GM19438 (cell line): ENCODE data around the gene FFAR2.
"Not testable (repeated sequence)": the region's sequence is repeated elsewhere in the genome, so short reads cannot be mapped to it uniquely, and the experiment has no call there.

Experiments used
- ATAC-seq: cut with Tn5 transposase; IDR thresholded peaks from one replicate; pipeline ENCODE4 v1.9.1; 2021; ENCODE audit warnings: low read depth; ENCODE audit not compliant: unreplicated experiment

FFAR2 gene

GRCh38 chr19:35447606-35448469, at the start of gene FFAR2:
Gene FFAR2, plus strand, starts transcription at chr19:35448257. Its CDS starts 1,458 bp downstream, at chr19:35449715.
- no peak for ATAC-seq

- no peak for ATAC-seq
These were observed 49.5 kb upstream of the FFAR2 start for GRCh38 chr19:35398570-35398969.

DNA sequence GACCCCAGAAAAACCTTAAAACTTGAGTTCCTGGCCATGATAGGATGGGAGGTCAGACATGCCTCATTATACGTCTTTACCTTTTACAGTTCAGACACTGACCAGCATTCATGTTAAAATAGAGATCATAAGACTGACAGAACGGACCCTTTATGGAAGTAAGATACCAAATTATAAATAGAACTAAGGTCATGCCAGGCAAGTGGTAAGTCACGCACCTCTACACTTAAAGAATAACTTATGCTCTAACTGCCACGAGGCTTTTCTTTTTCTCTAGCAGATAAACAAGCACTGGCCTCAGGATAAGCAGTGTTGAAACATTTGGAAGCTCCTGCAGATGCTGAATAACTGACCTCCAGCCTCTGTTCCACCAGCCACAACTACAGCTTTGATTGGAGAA, 48.8 kb upstream of the FFAR2 start:
- no peak for ATAC-seq

DNA sequence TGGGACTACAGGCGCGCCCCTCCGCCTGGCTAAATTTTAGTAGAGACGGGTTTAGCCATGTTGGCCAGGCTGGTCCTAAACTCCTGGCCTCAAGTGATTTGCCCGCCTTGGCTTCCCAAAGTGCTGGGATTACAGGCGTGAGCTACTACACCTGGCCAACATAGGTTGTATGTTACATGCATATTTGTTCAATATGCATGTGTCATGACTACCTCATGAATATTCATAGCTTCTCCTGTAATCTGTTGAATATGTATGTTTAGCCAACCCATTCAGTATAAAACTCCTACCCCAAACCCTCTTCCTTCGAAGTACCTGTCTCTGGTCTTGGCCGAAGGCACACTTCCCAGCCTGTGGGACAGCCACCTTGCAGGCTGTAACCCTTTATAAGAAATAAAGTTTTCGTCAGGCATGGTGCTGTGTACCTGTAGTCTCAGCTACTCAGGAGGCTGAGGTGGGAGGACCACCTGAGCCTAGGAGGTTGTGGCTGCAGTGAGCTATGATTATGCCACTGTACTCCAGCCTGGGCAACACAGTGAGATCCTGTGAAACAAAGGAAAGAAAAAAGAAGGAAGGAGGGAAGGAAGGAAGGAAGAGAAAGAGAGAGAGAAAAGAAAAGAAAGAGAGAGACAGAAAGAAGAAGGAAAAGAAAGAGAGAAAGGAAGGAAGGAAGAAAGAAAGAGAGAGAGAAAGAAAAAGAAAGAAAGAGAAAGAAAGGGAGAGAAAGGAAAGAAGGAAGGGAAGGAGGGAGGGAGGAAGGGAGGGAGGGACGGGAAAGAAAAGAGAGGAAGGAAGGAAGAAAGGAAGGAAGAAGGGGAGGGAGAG, 47.9 kb upstream of the FFAR2 start:
- no peak for ATAC-seq

DNA sequence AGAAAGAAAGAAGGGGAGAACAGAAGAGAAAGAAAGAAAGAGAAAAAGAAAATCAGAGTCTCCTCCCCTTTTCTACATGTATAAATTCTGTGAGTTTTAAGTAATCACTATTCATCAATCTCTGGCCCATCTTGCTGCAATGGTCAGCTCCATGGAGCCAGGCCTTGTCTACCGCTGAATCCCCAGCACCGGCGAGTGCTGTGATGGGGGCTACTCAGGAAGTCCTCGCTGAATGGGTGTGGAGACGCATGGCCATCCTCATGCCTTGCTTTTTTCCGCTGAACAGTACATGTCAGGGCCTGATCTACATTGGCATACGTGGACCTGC, 47.3 kb upstream of the FFAR2 start:
- ATAC-seq, result no peak

- ATAC-seq, result not testable (repeated sequence)
These were observed 46.6 kb upstream of the FFAR2 start for GRCh38 chr19:35401416-35401815.

DNA sequence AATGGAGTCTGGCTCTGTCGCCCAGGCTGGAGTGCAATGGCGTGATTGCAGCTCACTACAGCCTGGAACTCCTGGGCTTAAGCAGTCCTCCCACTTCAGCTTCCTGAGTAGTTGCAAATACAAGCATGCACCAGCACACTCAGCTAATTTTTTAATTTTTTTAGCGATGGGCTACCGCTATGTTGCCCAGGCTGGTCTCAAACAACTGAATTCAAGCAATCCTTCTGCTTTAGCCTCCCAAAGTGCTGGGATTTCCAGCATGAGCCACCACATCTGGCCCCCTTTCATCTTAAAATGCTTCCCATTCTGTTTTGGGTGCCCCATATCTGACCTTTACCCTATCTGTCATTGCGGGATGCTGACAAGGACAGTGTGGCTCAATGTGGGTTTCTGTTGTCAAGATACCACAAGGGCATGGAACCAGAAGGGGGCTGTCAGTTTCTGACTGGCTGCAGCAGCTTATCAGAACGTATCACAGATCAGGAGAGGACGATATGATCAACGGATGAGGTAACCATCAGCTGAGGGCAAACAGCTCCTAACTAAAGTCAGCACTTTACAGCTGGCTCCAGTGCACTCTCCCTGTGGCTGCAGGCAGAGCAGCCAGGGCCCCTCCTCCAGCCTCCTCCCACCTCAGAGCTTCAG, 44.8 kb upstream of the FFAR2 start:
- ATAC-seq, result no peak

DNA sequence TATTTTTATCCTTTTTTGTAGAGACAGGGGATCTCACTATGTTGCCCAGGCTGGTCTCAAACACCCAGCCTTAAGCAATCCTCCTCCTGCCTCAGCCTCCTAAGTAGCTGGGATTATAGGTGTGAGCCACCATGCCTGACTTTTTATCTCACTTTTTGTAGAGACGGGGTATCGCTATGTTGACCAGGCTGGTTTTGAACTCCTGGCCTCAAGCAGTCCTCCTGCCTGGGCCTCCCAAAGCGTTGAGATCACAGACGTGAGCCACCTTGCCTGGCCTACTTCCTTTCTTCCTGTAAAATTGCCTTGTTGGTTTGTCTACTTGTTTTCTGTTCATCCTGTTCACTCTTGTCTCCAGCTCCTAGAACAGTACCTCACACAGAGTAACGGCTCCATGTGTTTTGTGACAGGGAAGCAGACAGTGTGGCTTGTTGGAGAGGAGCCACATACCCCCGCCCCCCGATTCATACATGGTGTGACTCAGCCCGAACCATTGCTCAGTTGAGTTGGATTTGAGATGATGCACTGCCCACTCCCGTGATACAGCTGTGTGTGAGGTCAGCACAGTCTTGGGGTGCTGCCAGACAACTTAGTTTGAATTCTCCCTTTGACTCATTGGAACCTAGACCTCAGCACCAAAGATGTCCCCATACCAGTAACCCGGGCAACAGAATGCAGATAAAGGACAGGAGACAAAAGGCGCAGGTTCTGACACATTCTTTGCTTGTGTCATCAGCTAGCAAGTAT, 43.0 kb upstream of the FFAR2 start:
- ATAC-seq, result no peak

- no peak for ATAC-seq
These were observed 40.4 kb upstream of the FFAR2 start for GRCh38 chr19:35407619-35408018.

DNA sequence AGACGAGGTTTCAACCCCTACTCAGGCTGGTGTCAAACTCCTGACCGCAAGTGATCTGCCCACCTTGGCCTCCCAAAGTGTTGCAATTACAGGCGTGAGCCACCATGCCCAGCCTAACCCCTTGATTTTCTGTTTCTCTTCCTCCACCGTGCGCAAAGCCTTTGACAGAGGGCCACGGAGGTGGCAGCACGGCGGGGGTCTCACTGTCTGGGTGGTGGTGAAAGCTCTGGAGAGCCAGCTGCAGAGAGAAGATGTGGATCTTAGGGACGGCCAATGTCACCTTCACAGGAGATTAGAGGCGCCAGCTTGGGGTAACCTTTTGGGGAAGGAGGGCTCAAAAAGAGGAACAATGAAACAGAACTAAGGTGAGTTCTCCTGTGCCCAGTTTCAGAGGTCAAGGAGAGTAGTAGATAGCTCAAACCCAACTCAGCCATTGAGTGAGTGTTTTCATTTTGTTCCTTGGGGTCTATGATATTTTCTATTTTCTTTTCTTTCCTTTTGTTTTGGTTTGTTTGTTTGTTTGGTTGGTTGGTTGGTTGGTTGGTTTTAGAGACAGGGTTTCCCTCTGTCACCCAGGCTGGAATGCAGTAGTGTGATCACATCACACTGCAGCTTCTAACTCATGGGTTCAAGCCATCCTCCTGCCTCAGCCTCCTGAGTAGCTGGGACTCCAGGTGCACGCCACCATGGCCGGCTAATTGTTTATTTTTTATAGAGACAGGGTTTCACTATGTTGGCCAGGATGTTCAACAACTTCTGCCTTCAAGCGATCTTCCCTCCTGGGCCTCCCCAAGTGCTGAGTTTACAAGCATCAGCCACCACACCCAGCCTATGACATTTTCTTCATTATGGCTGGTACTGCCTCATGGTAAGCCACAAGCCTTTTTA, 39.5 kb upstream of the FFAR2 start:
- ATAC-seq, result peak; percentile 63

DNA sequence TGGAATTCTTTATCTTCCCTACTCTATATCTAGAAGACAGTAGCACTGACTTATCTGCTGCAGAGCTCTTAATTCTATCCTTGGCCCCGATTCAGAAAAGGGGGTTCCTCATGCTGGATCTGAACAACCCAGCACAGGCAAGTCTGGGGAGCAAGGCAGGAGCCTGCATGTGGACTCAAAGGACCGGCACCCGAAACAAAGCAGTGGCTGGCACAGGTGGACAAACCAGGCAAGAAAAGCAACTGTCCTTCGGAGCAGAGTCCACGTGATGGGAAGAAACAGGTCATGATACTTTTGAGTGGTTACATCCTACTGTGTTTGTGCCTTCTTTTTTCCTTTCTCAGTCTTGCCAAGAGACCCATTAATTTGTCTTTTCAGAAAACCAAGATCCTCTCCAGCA, 38.9 kb upstream of the FFAR2 start:
- ATAC-seq, result no peak

DNA sequence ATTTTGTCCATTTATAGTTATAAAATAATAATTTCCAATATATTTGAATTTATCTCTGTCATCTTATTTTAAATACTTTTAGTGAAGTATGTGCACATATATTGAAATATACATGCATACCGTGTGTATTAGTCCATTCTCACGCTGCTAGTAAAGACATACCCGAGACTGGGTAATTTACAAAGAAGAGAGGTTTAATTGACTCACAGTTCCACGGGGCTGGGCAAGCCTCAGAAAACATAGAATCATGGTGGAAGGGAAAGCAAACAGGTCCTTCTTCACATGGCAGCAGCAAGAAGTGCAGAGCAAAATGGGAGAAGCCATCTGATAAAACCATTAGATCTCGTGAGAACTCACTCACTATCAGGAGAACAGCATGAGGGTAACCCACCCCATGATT, 37.6 kb upstream of the FFAR2 start:
- no peak for ATAC-seq

- no peak for ATAC-seq
These were observed 33.6 kb upstream of the FFAR2 start for GRCh38 chr19:35414442-35414841.

DNA sequence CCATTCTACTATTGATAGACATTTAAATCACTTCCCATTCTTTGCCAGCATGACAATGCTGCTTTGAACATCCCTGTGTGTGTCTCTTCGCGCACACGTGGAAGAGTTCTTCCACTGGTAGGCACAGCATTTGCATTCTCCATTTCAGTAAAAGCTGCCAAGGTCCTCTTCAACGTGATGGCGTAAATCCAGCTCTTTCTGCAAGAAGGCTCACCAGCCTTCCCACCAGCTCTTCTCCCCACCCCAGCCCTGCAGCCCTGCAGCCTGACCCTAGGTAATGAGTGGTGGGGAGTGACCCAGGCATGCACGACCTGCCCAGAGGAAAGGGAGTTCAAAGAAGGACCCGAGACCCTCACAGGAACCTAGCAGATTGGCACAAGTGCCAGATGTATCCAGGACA, 31.7 kb upstream of the FFAR2 start:
- ATAC-seq, result no peak

GRCh38 chr19:35417278-35417677, 30.8 kb upstream of the FFAR2 start:
- no peak for ATAC-seq

DNA sequence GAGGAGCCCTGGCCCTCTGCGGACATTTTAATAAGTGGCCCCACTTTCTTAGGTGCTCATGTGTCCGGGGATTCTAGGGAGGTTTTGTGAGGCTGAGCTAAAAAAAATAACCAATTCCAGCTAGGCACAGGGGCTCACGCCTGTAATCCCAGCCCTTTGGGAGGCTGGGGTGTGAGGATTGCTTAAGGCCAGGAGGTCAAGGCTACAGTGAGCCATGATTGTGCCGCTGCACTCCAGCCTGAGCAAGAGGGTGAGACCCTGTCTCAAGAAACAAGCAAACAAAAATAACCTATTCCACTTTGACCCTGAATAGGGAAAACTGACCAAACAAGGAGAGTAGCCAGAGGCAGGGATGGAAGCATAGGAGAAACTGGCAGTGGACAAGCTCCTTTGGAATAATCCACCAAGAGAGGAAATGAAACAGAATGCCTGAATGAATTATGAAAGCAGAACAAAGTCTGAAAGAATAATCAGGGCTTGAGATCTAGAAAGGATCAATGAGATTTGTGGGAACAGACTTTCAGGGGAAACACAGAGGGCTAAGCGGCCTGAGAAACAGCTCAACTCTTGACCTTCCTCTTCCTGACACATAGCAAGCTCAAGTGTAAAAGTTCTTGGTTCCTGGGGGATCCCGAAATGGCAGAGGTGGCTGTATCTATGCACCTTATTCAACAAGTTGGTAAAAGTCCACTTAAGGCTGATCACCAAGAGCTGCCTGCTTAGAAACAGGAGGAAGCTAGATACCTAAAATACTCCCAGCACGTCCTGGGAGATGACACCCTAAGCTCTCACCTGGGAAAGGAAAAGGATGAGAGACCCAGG, 30.1 kb upstream of the FFAR2 start:
- ATAC-seq, result no peak

DNA sequence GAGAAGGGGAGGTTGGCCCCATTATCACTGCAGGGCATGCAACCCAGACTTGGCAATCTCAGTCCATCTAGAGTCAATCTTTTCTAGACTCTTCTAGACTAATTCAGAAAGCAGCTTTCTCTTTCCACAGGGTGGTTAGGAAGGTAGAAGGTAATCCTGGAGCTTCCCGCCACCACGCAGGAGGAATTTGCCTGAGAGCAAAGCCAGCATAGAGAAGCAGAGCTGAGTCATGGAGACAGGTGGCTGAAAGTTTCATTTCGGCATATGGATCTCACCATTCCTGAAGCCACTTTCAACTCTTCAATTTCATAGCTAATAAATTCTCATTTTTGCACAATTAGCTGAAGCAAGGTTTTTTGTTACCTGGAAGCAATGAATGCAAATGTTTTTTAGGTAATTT, 29.0 kb upstream of the FFAR2 start:
- ATAC-seq, result no peak

DNA sequence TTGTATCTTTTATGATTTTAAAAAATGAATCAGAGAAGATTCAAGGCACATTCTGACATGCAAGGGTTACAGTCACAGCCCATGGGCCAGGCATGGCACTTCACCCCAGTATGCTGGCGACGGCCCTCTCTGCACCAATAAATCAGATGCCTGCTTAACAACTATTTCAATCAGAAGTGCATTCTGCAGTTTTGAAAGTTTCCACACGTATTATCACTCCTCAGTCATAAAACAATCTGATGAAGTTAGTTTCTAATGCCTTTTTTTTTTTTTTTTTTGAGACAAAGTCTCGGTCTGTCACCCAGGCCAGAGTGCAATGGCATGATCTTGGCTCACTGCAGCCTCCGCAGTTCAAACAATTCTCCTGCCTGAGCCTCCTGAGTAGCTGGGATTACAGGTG, 28.3 kb upstream of the FFAR2 start:
- no peak for ATAC-seq

DNA sequence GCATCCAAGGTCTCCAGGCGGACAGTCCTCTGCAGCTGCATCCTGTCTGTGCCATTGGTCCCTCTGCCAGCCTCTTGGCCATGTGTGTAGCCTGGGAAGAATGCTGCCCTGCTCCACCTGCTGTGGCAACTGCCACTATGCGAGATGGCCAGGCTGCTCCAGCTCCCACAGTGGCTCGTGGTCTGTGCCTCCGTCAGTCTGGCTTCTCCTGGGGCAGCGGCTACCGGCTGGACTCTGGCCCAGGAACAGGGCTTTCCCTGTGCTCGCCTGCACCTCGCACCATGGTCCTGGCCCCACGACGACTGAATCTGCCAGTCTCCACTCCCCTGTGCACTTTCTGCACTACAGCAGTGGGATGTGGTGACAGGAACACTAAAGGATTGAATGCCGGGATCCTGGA, 26.7 kb upstream of the FFAR2 start:
- ATAC-seq, result no peak
